Body of pancreas (tissue), 4 donors: ENCODE measurements around the gene UBE2L5.

Source experiments
- CTCF ChIP-seq, 7 experiments: fragments of 450-650 bp in 4 of 7; fragments of 200-600 bp in 3 of 7; sonication (generic) in 3 of 7; IDR thresholded peaks; one replicate each; pipeline ENCODE4 v1.5.1; 2016 to 2019; ENCODE audit warnings: antibody characterized with exemption in 7 of 7
- POLR2A ChIP-seq, 3 donors: fragments of 450-650 bp; IDR thresholded peaks; one replicate each; pipeline ENCODE4 v1.6.1; 2016; ENCODE audit warnings: antibody characterized with exemption in 3 of 3, mild to moderate bottlenecking in 2 of 3

- TF ChIP-seq CTCF (IDR thresholded peaks at IDR 0.05) (no peak), POLR2A (IDR thresholded peaks at IDR 0.05) (no peak)
These were observed 26.1 kb downstream of the UBE2L5 start for GRCh38 chr13:30448441-30448840.
